WERI-Rb-1 (cell line): ENCODE results near the gene KRTAP2-1.
"Not testable (repeated sequence)": the region's sequence is repeated elsewhere in the genome, so short reads cannot be mapped to it uniquely, and the experiment has no call there.

Experiments
- DNase-seq: peaks from one replicate; pipeline ENCODE4 v3.0.0-alpha.2; 2020
- H3K27ac ChIP-seq: fragments of 250-450 bp; sonication (Bioruptor Pico); 2 replicates; pipeline ENCODE4 v1.5.1; 2020; ENCODE audit warnings: mild to moderate bottlenecking, moderate library complexity
- H3K27me3 ChIP-seq: fragments of 250-450 bp; sonication (Bioruptor Pico); 2 replicates; pipeline ENCODE4 v1.5.1; 2021; ENCODE audit warnings: mild to moderate bottlenecking, low read depth, moderate library complexity; ENCODE audit not compliant: insufficient read depth, severe bottlenecking
- H3K36me3 ChIP-seq: fragments of 250-450 bp; sonication (Bioruptor Pico); 2 replicates; pipeline ENCODE4 v1.5.1; 2020; ENCODE audit warnings: mild to moderate bottlenecking, moderate library complexity
- H3K4me3 ChIP-seq: 2 replicates; pipeline ENCODE4 v1.5.1; 2011; ENCODE audit warnings: low read depth, mild to moderate bottlenecking, control low read depth, low read length
- H3K9me3 ChIP-seq: fragments of 250-450 bp; sonication (Bioruptor Pico); 2 replicates; pipeline ENCODE4 v1.5.1; 2021; ENCODE audit warnings: mild to moderate bottlenecking, moderate library complexity; ENCODE audit not compliant: severe bottlenecking
- TF ChIP-seq, protein P1 (sequence below): IDR thresholded peaks from 2 replicates; pipeline ENCODE4 v1.5.1; 2011; ENCODE audit warnings: low read depth, mild to moderate bottlenecking, control low read depth, inconsistent platforms, low read length

The KRTAP2-1 gene

DNA sequence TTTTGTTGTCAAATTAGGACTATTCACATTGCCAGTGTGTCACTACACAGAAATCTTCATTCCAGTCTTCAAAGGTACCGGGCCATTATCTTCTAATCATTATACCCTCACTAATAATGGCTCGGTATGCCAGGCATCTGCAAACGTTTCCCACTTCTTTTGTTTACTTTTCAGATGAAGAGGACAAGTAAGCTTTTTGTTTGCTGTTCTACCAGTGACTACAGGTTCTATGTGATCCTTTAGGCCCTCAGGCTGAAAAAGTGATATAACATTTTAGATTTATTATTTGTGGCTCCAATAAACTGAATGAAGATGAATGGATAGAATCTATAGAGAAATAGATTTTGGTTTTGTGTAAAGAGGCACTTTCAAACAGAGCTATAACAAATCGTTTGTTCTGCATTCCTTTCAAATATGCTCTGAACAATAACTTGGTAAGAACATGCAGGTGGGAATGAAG, 37.8 kb downstream of the KRTAP2-1 start:
- Histone ChIP-seq H3K9me3 (no peaks in the 10 kb centered on the region), H3K27me3 (no peaks in the 10 kb centered on the region), H3K36me3 (no peaks in the 10 kb centered on the region), H3K27ac (peak overlapping the region; percentile 51), H3K4me3 (no peak overlapping the region)
- TF ChIP-seq, protein P1, sequence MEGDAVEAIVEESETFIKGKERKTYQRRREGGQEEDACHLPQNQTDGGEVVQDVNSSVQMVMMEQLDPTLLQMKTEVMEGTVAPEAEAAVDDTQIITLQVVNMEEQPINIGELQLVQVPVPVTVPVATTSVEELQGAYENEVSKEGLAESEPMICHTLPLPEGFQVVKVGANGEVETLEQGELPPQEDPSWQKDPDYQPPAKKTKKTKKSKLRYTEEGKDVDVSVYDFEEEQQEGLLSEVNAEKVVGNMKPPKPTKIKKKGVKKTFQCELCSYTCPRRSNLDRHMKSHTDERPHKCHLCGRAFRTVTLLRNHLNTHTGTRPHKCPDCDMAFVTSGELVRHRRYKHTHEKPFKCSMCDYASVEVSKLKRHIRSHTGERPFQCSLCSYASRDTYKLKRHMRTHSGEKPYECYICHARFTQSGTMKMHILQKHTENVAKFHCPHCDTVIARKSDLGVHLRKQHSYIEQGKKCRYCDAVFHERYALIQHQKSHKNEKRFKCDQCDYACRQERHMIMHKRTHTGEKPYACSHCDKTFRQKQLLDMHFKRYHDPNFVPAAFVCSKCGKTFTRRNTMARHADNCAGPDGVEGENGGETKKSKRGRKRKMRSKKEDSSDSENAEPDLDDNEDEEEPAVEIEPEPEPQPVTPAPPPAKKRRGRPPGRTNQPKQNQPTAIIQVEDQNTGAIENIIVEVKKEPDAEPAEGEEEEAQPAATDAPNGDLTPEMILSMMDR, result no peak
- no peak for DNase-seq

DNA sequence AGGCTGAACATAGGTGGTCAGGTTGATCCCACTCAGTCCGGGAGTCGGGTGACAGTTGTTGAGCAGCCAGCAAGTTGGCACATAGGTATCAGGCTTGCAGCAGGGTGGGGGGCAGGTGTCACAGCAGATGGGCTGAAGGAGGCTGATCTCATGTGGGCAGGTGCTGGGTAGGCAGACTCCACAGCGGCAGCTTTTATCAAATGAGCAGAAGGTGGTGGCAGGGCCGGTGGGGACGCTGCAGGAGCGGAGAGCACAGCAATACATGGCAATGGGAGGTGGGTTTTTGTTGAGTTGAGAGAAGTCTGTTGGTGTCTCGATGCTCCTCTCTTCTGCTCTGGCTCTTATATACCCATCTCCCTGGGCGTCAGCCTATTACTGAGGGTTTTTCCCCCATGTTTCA, 38.3 kb downstream of the KRTAP2-1 start, which contains the start of gene KRTAP3-1:
TSS of gene KRTAP3-1 (minus strand) at position 318 of the 400 bp plus-strand sequence. CDS start at position 264, 54 bp downstream.
- no peak within 1 kb of the TSS for H3K4me3 ChIP-seq
- peak within 1 kb of the TSS; percentile 51 for H3K27ac ChIP-seq
- H3K27me3 ChIP-seq, result no peaks in the 10 kb centered on the region
- H3K9me3 ChIP-seq, result no peaks in the 10 kb centered on the region
- TF ChIP-seq, protein P1, result peak; percentile 35; the same call in 1 of the 2 replicates
- no peaks in the 10 kb centered on the region for H3K36me3 ChIP-seq
- peak; percentile 91 for DNase-seq

DNA sequence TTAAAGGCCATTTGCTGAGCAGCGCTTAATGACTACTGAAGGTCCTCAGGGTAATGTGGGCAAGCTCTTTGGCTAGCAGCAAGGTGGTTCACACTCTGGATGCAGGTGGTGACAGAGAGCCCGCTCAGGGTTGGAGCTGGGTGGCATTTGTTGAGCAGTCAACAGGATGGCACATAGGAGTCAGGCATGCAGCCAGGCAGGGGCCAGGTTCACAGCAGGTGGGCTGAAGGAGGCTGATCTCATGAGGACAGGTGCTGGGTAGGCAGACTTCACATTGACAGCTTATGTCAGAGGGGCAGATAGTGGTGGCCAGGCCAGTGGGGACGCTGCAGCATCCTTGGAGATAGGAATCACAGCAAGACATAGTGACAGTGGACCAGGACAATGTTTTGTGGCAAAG, 42.7 kb downstream of the KRTAP2-1 start:
- no peaks in the 10 kb centered on the region for H3K27me3 ChIP-seq
- H3K27ac ChIP-seq, result no peak overlapping the region
- H3K36me3 ChIP-seq, result no peaks in the 10 kb centered on the region
- no peaks in the 10 kb centered on the region for H3K9me3 ChIP-seq
- TF ChIP-seq, protein P1, result no peak
- no peak overlapping the region for H3K4me3 ChIP-seq
- peak; percentile 21 for DNase-seq

DNA sequence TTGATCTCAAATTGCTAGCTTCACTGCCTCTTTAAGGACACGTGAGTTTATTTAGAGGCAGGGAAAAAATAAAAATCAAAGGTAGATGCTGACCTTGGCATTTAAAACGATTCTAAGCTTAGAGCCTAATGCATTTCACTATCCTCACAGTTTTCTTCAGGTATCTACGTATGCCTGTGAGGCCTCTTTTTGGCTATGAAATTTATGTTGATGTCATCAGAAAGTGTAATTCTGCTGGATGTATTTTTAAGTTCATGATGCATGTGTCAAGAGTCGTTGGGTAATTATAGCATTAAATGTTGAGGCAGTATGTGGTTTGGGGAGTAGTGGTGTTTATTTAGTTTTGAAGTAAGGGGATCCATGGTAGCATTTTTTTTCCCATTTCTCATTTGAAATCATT, 43.2 kb downstream of the KRTAP2-1 start:
- Histone ChIP-seq H3K27me3 (no peaks in the 10 kb centered on the region), H3K4me3 (no peak overlapping the region), H3K36me3 (no peaks in the 10 kb centered on the region), H3K27ac (no peak overlapping the region), H3K9me3 (no peaks in the 10 kb centered on the region)
- DNase-seq, result no peak
- TF ChIP-seq, protein P1, result no peak

DNA sequence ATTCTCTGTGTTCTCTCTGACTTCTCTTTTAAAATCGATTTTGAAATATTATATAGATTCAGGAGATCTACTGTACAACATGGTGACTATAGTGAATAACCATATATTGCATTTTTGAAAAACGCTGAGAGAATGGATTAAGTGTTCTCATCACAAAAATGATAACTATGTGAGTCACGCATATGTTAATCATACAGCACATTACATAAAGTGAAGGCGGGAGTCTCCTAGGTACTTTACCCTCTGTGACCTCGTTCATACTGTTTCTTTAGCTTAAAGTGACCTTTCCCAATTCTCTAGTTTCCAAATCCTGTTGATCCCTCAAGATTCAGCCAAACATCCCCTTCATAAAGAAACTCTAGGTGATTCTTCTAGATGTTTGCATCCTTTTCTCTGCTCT, 44.3 kb downstream of the KRTAP2-1 start:
- no peaks in the 10 kb centered on the region for H3K36me3 ChIP-seq
- H3K4me3 ChIP-seq, result no peak overlapping the region
- TF ChIP-seq, protein P1, result no peak
- no peaks in the 10 kb centered on the region for H3K9me3 ChIP-seq
- DNase-seq, result no peak
- H3K27ac ChIP-seq, result no peak overlapping the region
- no peaks in the 10 kb centered on the region for H3K27me3 ChIP-seq

DNA sequence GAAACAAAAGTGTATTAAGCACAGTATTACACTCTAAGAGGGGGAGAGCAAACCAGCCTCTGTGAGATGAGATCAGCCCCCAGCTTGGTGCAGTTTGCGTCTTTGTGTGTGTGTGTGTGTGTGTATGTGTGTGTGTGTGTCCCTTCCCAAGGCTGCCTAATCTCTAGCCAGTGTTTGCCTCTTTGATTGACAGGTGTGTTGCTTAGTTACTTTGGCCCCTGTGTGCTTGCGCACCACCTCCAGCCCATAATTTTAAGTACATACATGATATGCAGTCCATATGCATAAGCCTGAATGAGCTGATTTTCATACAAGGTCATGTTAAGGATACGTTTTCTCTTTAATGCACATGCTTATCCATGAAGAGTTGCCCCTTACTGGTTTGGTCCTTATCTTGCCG, 45.3 kb downstream of the KRTAP2-1 start:
- Histone ChIP-seq H3K36me3 (no peaks in the 10 kb centered on the region), H3K27ac (no peak overlapping the region), H3K27me3 (no peaks in the 10 kb centered on the region), H3K9me3 (no peaks in the 10 kb centered on the region), H3K4me3 (no peak overlapping the region)
- TF ChIP-seq, protein P1, result no peak
- no peak for DNase-seq

DNA sequence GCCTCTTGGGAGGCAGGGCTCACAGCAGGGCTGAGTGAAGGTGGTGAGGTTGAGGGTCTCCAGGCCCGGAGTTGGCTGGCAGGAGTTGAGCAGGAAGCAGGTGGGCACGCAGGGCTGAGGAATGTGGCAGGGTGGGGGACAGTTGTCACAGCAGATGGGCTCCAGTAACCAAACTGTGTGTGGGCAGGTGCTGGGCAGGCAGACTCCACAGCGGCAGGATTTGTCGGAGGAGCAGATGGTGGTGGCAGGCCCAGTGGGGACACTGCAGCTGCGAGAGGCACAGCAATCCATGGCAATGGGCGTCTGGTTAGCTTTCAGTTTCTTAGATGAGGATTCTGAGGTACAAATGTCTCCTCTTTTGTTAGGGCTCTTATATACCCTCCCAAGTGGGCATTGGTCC, 47.6 kb downstream of the KRTAP2-1 start, which contains the start of gene KRTAP3-2:
TSS of gene KRTAP3-2 (minus strand) at position 344 of the 400 bp plus-strand sequence. CDS start at position 291, 53 bp downstream.
- DNase-seq, result peak; percentile 87
- not testable (repeated sequence) for H3K27me3 ChIP-seq, H3K9me3 ChIP-seq, H3K4me3 ChIP-seq, H3K36me3 ChIP-seq
- peak within 1 kb of the TSS; percentile 11; the same call in 1 of the 2 replicates for H3K27ac ChIP-seq
